Smooth muscle cell (in vitro differentiated cells): ENCODE measurements around the gene FLNC. TPM values are rescaled to one million over a fixed set of nuclear protein-coding genes. Genes with fewer than 3 reads are reported as not detected.
A peak's percentile ranks its signal among the peaks of the same experiment; 100 is the strongest.

Source experiments
- DNase-seq: peaks from one replicate; lab custom pipeline; 2025; ENCODE audit not compliant: unreplicated experiment; lab: John Stamatoyannopoulos, UW
- H2AFZ ChIP-seq: fragments of 200-600 bp; sonication (generic); 2 replicates; pipeline ENCODE4 v1.6.0; 2016; ENCODE audit warnings: antibody characterized with exemption, low read depth, mild to moderate bottlenecking
- H3F3A ChIP-seq: fragments of 200-600 bp; sonication (generic); 2 replicates; pipeline ENCODE4 v1.6.0; 2017; ENCODE audit warnings: antibody characterized with exemption, low read depth
- H3K27ac ChIP-seq: fragments of 200-600 bp; sonication (generic); 2 replicates; pipeline ENCODE4 v1.5.1; 2016; ENCODE audit warnings: low read depth, mild to moderate bottlenecking
- H3K27me3 ChIP-seq: fragments of 200-600 bp; sonication (generic); 2 replicates; pipeline ENCODE4 v1.6.1; 2016; ENCODE audit warnings: low read depth, mild to moderate bottlenecking
- H3K36me3 ChIP-seq: fragments of 200-600 bp; sonication (generic); 2 replicates; pipeline ENCODE4 v1.5.1; 2016; ENCODE audit warnings: low read depth
- H3K4me1 ChIP-seq: fragments of 200-600 bp; sonication (generic); 2 replicates; pipeline ENCODE4 v1.5.1; 2016; ENCODE audit warnings: low read depth
- H3K4me2 ChIP-seq: fragments of 200-600 bp; sonication (generic); 2 replicates; pipeline ENCODE4 v1.6.0; 2016; ENCODE audit warnings: mild to moderate bottlenecking
- H3K4me3 ChIP-seq: fragments of 200-600 bp; sonication (generic); 2 replicates; pipeline ENCODE4 v1.5.1; 2016; ENCODE audit warnings: mild to moderate bottlenecking
- H3K79me2 ChIP-seq: fragments of 200-600 bp; sonication (generic); 2 replicates; pipeline ENCODE4 v1.6.0; 2016; ENCODE audit warnings: low read depth, mild to moderate bottlenecking
- H3K9ac ChIP-seq: fragments of 200-600 bp; sonication (generic); 2 replicates; pipeline ENCODE4 v1.6.0; 2016; ENCODE audit warnings: low read depth
- H3K9me3 ChIP-seq: fragments of 200-600 bp; sonication (generic); replicated peaks from 2 replicates; pipeline ENCODE4 v1.5.1; 2016; ENCODE audit warnings: low read depth
- H4K20me1 ChIP-seq: fragments of 200-600 bp; sonication (generic); 2 replicates; pipeline ENCODE4 v1.6.0; 2016; ENCODE audit warnings: low read depth
- CTCF ChIP-seq: fragments of 200-600 bp; sonication (generic); IDR thresholded peaks from 2 replicates; pipeline ENCODE4 v1.5.1; 2017; ENCODE audit warnings: borderline replicate concordance, mild to moderate bottlenecking, antibody characterized with exemption; ENCODE audit not compliant: insufficient read depth, poor library complexity, severe bottlenecking
- WGBS: methylation state at CpG from one replicate; pipeline ENCODE4 v1.1.7; 2016; ENCODE audit warnings: low lambda C conversion rate; 5-methylcytosine and 5-hydroxymethylcytosine counted together
- polyA plus RNA-seq: library from polyadenylated mRNA; unstranded; fragments of >200 nt; fragmentation: Nextera tagmentation; extraction: Ambion mirVana; gene quantifications from 2 replicates; pipeline ENCODE4 v1.2.1, GENCODE V29; 2016
- total RNA-seq: library from RNA; depleted of rRNA; stranded (reverse); fragments of >200 nt; gene quantifications from 2 replicates; pipeline ENCODE4 v1.2.3, GENCODE V29; 2014

The FLNC gene
- total and polyA plus RNA-seq, 2 experiments from 2014 or later = 31.7 to 34.2 TPM

GRCh38 chr7:128869138-128869943 lies 39.1 kb downstream of the FLNC start:
- no peak overlapping the region for H3K27ac ChIP-seq
- H2AFZ ChIP-seq = no peak overlapping the region
- no peak for TF ChIP-seq CTCF
- peaks cover 57% of the 10 kb centered on the region for H4K20me1 ChIP-seq
- DNase-seq = no peak
- H3K27me3 ChIP-seq = peaks cover 50% of the 10 kb centered on the region
- peaks cover 9% of the 10 kb centered on the region for H3K4me1 ChIP-seq
- no peak overlapping the region for H3K9ac ChIP-seq
- peak overlapping the region; percentile 93 for H3K4me2 ChIP-seq
- 3% methylated on average over 62 of the region's 86 CpGs for WGBS
- H3K4me3 ChIP-seq = peak overlapping the region; percentile 52
- H3K36me3 ChIP-seq = no peaks in the 10 kb centered on the region
- H3K9me3 ChIP-seq = no peaks in the 10 kb centered on the region
- peaks cover 12% of the 10 kb centered on the region for H3F3A ChIP-seq
- H3K79me2 ChIP-seq = peaks cover 2% of the 10 kb centered on the region

GRCh38 chr7:128869944-128870285 lies 39.7 kb downstream of the FLNC start:
- peak overlapping the region; percentile 93 for H3K4me2 ChIP-seq
- no peak overlapping the region for H3K9ac ChIP-seq

GRCh38 chr7:128871050-128871449 lies 40.8 kb downstream of the FLNC start:
- 93% methylated on average over 5 of the region's 5 CpGs for WGBS
- TF ChIP-seq CTCF = no peak
- no peak overlapping the region for H2AFZ ChIP-seq

More at GRCh38 chr7:128869944-128870285, 39.7 kb downstream of the FLNC start:
- Histone ChIP-seq H3K4me1 (peaks cover 9% of the 10 kb centered on the region), H3K27me3 (peaks cover 50% of the 10 kb centered on the region), H3F3A (peaks cover 12% of the 10 kb centered on the region), H3K9me3 (no peaks in the 10 kb centered on the region), H2AFZ (no peak overlapping the region), H3K79me2 (no peaks in the 10 kb centered on the region), H4K20me1 (peaks cover 52% of the 10 kb centered on the region), H3K36me3 (no peaks in the 10 kb centered on the region), H3K27ac (no peak overlapping the region), H3K4me3 (peak overlapping the region; percentile 52)
- TF ChIP-seq CTCF = no peak
- DNase-seq = no peak
- 5% methylated on average over 18 of the region's 30 CpGs for WGBS

GRCh38 chr7:128872394-128872824 lies 42.2 kb downstream of the FLNC start:
- TF ChIP-seq CTCF = peak; percentile 11
- Histone ChIP-seq H3F3A (peaks cover 12% of the 10 kb centered on the region), H3K4me2 (no peak overlapping the region), H3K27me3 (peaks cover 49% of the 10 kb centered on the region), H3K36me3 (no peaks in the 10 kb centered on the region), H3K9ac (no peak overlapping the region), H3K4me1 (peaks cover 9% of the 10 kb centered on the region), H3K4me3 (no peak overlapping the region), H3K27ac (no peak overlapping the region), H4K20me1 (peaks cover 32% of the 10 kb centered on the region), H2AFZ (no peak overlapping the region), H3K79me2 (no peaks in the 10 kb centered on the region), H3K9me3 (no peaks in the 10 kb centered on the region)
- 53% methylated on average over 13 of the region's 13 CpGs for WGBS
- no peak for DNase-seq

More at GRCh38 chr7:128871050-128871449, 40.8 kb downstream of the FLNC start:
- Histone ChIP-seq H3K79me2 (no peaks in the 10 kb centered on the region), H3K36me3 (no peaks in the 10 kb centered on the region), H3K9me3 (no peaks in the 10 kb centered on the region), H3K9ac (no peak overlapping the region), H3K27me3 (peaks cover 50% of the 10 kb centered on the region), H3K27ac (no peak overlapping the region), H3K4me1 (peaks cover 9% of the 10 kb centered on the region), H4K20me1 (peaks cover 40% of the 10 kb centered on the region), H3K4me3 (no peak overlapping the region), H3K4me2 (no peak overlapping the region), H3F3A (peaks cover 12% of the 10 kb centered on the region)
- no peak for DNase-seq
